Astrocyte of the spinal cord (primary cell): ENCODE results near the gene THY1.

ENCODE experiments used
- DNase-seq: peaks from one replicate; pipeline ENCODE4 v3.0.0; 2011; ENCODE audit warnings: low read depth, low spot score
- H3K4me3 ChIP-seq: 2 replicates; pipeline ENCODE4 v1.5.1; 2011; ENCODE audit warnings: low read depth, mild to moderate bottlenecking, low read length, moderate library complexity
- in situ Hi-C: cut with HindIII; loops from 2 replicates; pipeline ENCODE4 v1.10.0; 2017; ENCODE audit warnings: low sequenced_read_pairs
- TF ChIP-seq, protein P1 (sequence below): IDR thresholded peaks from 2 replicates; pipeline ENCODE4 v1.5.1; 2012; ENCODE audit warnings: low read depth, mild to moderate bottlenecking, low read length, inconsistent platforms

THY1 gene

DNA sequence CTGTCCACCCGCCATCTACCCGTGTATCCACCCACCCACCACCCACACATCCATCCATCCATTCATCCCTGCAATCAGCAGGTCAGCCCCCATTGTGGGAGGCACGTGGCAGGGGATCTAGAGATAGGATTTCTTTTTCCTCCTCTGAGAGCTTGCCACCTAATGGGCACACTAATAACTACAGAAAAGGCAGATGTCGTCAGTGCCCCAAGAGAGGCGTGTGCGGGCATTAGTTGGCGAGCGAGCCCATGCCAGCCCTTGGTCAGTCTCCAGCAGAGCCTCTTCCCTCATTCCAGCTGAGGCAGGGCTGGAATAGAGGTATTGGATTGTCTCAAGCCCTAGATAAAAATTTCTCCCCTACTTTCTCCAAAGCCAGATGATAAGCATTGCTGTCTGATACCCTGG lies 51.2 kb downstream of the THY1 start:
- in situ Hi-C loops, result no loop called here
- no peak overlapping the region for H3K4me3 ChIP-seq
- TF ChIP-seq, protein P1, sequence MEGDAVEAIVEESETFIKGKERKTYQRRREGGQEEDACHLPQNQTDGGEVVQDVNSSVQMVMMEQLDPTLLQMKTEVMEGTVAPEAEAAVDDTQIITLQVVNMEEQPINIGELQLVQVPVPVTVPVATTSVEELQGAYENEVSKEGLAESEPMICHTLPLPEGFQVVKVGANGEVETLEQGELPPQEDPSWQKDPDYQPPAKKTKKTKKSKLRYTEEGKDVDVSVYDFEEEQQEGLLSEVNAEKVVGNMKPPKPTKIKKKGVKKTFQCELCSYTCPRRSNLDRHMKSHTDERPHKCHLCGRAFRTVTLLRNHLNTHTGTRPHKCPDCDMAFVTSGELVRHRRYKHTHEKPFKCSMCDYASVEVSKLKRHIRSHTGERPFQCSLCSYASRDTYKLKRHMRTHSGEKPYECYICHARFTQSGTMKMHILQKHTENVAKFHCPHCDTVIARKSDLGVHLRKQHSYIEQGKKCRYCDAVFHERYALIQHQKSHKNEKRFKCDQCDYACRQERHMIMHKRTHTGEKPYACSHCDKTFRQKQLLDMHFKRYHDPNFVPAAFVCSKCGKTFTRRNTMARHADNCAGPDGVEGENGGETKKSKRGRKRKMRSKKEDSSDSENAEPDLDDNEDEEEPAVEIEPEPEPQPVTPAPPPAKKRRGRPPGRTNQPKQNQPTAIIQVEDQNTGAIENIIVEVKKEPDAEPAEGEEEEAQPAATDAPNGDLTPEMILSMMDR, result no peak
- no peak for DNase-seq

DNA sequence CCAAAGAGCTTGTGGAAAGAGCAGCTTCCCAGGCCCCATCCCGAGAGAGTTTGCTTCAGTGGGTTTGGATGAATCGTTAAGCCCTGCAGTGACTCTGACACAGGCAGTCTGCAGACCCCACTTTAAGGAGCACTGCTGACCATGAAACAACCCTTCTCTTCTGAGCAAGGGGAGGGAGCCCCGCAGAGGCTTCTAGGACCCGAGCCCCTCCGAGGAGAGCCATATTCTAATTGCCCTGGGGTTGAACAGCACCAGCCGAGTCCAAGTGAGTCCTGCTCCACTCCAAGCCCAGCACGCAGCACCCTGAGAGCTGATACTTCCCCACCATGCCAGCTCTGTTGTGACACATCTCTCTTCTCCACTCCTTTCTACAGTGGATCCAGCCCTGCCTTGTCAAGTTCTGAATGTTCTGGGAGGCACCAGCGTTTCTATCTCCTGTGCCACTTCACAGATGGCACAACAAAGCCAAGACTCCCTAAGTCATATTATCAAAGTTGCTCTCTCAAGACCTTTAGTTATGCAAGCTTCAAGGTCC lies 51.8 kb downstream of the THY1 start:
- TF ChIP-seq, protein P1, result no peak
- no peak overlapping the region for H3K4me3 ChIP-seq
- in situ Hi-C loops, result no loop called here
- no peak for DNase-seq

DNA sequence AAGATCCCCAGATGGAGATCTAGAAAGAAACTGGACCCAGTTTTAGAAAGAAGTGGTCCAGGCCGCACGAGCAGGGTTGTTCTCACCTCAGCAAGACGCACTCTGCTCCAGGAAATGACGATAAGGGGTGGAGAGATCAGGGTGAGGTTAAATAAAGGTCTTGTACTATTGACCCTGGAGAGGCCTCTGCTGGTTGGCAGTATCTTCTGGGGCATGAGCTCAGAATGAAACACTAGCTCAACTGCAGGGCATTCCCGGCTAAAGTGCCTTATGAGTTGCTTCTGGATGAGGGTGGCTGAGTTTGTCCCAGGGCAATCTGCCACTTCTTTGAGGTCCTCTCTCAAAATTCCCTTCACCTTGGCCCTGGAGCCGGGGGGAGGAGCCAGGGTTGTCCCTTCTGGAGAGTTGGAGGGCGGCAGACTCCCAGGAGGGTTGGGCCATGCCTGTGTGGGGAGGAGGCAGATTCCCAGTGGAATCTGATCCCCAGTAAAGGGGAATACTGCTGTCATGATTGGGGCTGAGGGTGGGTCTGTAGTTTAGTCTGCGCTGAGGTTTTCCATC lies 52.4 kb downstream of the THY1 start:
- DNase-seq, result no peak
- in situ Hi-C loops, result no loop called here
- TF ChIP-seq, protein P1, result no peak

DNA sequence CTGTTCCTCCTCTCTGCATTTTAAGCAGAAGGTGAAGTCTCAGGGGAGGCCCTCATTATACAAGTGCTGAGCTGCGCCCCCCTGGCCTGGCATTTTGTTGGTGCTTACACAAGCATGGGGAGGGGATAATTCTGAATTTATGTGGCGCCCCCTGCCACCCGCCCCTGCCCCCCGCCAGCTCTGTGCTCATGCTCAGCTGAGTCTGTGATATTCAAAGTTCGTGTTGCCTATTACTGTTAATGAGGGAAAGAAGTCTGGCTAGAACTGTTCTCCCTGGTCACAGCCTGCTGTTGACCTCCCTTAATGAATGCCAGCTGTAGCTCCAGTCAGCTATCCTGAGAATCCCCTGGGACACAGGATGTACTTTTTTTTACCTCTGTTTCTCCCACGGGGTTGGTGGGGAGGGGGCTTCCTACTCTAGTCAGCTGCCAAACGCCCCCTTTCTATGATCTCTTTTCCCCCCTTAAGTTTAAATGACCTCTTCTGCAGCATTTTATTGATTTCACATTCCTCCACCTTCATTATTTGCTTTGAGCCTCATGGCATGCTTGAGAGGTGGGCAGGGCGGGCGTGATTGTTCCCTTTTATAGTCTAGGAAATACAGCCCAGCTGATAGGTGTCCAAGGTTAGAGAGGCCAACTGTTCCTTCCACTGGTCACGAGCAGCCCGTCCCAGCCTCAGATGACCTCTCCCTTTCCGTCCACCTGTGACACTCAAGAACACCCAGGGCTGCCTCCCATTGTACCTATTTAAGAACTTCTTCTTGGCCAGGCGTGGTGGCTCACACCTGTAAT lies 53.6 kb downstream of the THY1 start:
- in situ Hi-C loops, result no loop called here
- DNase-seq, result no peak

More for the DNA sequence above, 52.4 kb downstream of the THY1 start:
- H3K4me3 ChIP-seq, result no peak overlapping the region

DNA sequence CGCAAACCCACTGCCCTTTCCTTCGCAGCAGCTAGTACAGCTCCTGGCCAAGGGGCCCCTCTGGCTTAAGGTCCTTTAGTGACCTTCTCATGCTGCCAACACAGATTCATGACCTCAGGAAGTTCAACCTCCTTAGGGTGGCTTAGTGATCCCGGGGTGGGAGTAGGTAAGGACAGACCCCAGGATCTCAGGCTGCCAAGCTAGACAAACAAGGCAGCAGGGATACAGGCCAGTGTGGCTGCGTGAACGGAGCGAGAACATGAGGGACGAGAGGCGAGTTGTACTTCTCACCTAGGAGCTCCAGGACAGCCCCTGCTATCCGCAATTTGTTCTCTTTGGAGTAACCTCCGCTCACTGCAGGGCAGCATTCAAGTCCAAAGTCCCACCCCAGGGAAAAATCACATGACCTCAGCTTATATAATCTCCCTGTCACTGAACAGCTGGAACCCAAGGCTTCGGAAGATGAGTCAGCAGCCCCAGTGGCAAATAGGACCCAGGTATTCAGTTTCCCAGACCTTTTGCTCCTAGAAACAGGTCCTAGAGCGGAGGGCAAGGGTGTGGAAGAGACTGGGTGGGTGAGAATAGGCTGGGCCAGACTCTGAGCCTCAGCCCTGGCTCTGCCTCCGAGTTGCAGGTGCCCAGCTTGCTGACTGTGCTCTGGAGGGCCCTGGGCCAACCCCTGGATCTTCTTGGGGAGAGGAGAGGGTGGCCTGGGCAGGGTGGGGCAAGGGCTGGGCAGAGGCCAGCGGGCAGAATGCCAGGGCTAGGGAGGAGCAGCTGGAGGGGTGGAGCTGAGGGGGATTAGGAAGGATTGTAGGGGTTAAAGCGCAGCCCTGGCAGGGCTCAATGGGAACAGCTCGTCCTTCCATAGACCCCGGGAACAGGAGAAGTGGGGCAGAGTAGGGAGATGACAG lies 54.6 kb downstream of the THY1 start:
- TF ChIP-seq, protein P1, result no peak
- no peak for DNase-seq
- in situ Hi-C loops, result no loop called here
- no peak overlapping the region for H3K4me3 ChIP-seq

More for the DNA sequence above, 53.6 kb downstream of the THY1 start:
- no peak overlapping the region for H3K4me3 ChIP-seq
- TF ChIP-seq, protein P1, result no peak

DNA sequence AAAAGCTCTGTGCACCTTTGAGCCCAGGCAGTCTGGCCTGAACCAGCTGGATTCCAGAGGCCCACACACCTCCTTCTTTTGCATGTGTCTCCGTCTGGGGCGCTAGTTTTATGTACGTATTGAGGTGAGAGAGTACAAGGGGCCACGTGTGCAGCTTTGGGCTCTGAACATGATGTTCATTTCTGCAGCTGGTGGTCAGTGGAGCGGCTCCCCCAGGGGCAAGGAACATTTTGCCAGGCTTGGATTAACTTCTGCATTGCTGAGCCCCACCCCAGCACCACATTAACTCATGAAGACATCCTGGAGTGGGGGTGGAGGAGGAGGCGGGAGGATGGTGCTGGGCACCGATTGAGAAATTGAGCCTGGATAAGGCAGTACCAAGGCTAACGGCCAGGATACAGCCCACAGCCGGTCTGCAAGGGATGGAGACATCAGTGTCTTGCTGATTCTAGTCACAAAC lies 55.3 kb downstream of the THY1 start:
- TF ChIP-seq, protein P1, result no peak
- no peak for DNase-seq
- H3K4me3 ChIP-seq, result no peak overlapping the region
- in situ Hi-C loops, result no loop called here
